ENCODE data around the gene DOCK3.

DNA sequence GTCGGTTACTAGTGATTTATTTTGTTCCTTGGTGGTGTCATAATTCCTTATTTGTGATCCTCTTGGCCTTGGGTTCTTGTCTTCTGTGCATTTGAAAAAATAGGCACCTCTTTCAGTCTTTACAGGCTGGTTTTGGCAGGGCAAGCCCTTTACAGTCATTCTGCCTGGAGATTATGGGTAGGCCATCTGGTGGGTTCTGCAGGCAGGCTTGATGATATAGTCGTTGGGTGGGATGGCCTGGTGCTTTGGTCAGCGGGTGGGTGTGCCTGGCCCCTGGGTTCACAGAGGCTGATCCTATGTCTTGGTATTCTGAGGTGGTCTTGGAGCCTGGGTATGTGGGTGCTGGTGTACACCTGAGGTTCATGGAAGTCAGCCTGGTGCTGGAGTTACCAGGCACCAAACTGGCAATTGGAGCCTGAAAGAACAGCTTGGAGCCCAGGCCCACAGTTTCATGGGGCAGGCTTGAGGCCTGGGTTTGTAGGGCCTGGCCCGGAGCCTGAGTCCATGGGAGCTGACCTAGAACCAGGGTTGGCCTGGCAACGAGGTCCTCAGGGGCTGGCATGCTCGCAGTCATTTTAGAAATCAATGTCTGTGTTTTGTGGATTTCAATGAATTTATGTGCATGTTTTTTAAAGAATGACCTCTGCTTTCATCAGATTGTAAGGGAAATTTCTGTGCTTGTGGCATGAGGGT is 63.3 kb downstream of the DOCK3 start:
- TF ChIP-seq, protein P1, sequence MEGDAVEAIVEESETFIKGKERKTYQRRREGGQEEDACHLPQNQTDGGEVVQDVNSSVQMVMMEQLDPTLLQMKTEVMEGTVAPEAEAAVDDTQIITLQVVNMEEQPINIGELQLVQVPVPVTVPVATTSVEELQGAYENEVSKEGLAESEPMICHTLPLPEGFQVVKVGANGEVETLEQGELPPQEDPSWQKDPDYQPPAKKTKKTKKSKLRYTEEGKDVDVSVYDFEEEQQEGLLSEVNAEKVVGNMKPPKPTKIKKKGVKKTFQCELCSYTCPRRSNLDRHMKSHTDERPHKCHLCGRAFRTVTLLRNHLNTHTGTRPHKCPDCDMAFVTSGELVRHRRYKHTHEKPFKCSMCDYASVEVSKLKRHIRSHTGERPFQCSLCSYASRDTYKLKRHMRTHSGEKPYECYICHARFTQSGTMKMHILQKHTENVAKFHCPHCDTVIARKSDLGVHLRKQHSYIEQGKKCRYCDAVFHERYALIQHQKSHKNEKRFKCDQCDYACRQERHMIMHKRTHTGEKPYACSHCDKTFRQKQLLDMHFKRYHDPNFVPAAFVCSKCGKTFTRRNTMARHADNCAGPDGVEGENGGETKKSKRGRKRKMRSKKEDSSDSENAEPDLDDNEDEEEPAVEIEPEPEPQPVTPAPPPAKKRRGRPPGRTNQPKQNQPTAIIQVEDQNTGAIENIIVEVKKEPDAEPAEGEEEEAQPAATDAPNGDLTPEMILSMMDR (IDR thresholded peaks at IDR 0.05; ENCODE audit: low read depth, low read length, poor library complexity, severe bottlenecking): no peak
- TF ChIP-seq EZH2phosphoT487 (IDR thresholded peaks at IDR 0.05; ENCODE audit: borderline replicate concordance, low read length): no peak

Measured in DOHH2 (cell line).